Naive thymus-derived CD4-positive, alpha-beta T cell (primary cell): ENCODE measurements around the gene CNDP2. TPM values are rescaled to one million over a fixed set of nuclear protein-coding genes. Genes with fewer than 3 reads are reported as not detected.

ENCODE experiments used
- ATAC-seq: fragments of 150-1000 bp; cut with Tn5 transposase; 2 replicates; pipeline ENCODE4 v1.10.0; 2021; ENCODE audit warnings: mild to moderate bottlenecking, moderate library complexity
- CTCF ChIA-PET: fragments of 350-600 bp; sonication (Branson Sonifier 250); formaldehyde crosslinking; loops from one replicate; lab custom pipeline; 2021; ENCODE audit warnings: antibody characterized with exemption; lab: Charles Lee
- POLR2A ChIA-PET: fragments of 350-600 bp; sonication (Branson Sonifier 250); formaldehyde crosslinking; loops from one replicate; lab custom pipeline; 2021; ENCODE audit warnings: antibody characterized with exemption, inconsistent platforms; lab: Charles Lee
- DNase-seq, 9 donors: peaks; one replicate each; pipeline versions ENCODE4 v3.0.0 to v3.0.0-alpha.2; 2020 to 2022; ENCODE audit warnings: mixed read lengths in 1 of 9
- H3K27ac ChIP-seq: one replicate; pipeline ENCODE4 v1.7.0; 2013; ENCODE audit warnings: mild to moderate bottlenecking, low read depth, low read length, moderate library complexity
- H3K27me3 ChIP-seq, 2 donors: one replicate each; pipeline ENCODE4 v1.7.0; 2013; ENCODE audit warnings: low read length in 2 of 2, mild to moderate bottlenecking in 2 of 2, moderate library complexity in 2 of 2; ENCODE audit not compliant: control insufficient read depth in 2 of 2, insufficient read depth in 2 of 2
- H3K36me3 ChIP-seq, 3 experiments: 1 replicate in 2 of 3; 2 replicates in 1 of 3; pipeline ENCODE4 v1.7.0; 2013; ENCODE audit warnings: low read length in 3 of 3, mild to moderate bottlenecking in 3 of 3, moderate library complexity in 1 of 3; ENCODE audit not compliant: insufficient read depth in 3 of 3, control insufficient read depth in 2 of 3
- H3K4me1 ChIP-seq, 2 donors: one replicate each; pipeline ENCODE4 v1.7.0; 2013; ENCODE audit warnings: low read length in 2 of 2, mild to moderate bottlenecking in 2 of 2, moderate library complexity in 1 of 2; ENCODE audit not compliant: control insufficient read depth in 2 of 2, insufficient read depth in 2 of 2
- H3K4me3 ChIP-seq: 2 replicates; pipeline ENCODE4 v1.7.0; 2013; ENCODE audit warnings: mild to moderate bottlenecking, low read length
- H3K9me3 ChIP-seq, 3 experiments: 1 replicate in 2 of 3; 2 replicates in 1 of 3; pipeline ENCODE4 v1.7.0; 2013; ENCODE audit warnings: low read length in 3 of 3; ENCODE audit not compliant: control insufficient read depth in 2 of 3
- H3K27ac Mint-ChIP-seq, 9 donors: one replicate each; pipeline ENCODE4 v1.8.0; 2020 to 2022; ENCODE audit warnings: mixed read lengths in 9 of 9, mild to moderate bottlenecking in 8 of 9, moderate library complexity in 5 of 9, inconsistent platforms in 2 of 9
- H3K27me3 Mint-ChIP-seq, 5 donors: one replicate each; pipeline ENCODE4 v1.8.0; 2021 to 2022; ENCODE audit warnings: mixed read lengths in 5 of 5, mild to moderate bottlenecking in 1 of 5
- H3K36me3 Mint-ChIP-seq, 5 donors: one replicate each; pipeline ENCODE4 v1.8.0; 2020 to 2022; ENCODE audit warnings: mixed read lengths in 5 of 5, mild to moderate bottlenecking in 3 of 5, inconsistent platforms in 1 of 5
- H3K4me1 Mint-ChIP-seq, 7 donors: one replicate each; pipeline ENCODE4 v1.8.0; 2020 to 2022; ENCODE audit warnings: mixed read lengths in 7 of 7, mild to moderate bottlenecking in 3 of 7, inconsistent platforms in 1 of 7
- H3K4me3 Mint-ChIP-seq, 10 donors: one replicate each; pipeline ENCODE4 v1.8.0; 2020 to 2022; ENCODE audit warnings: mild to moderate bottlenecking in 10 of 10, mixed read lengths in 10 of 10, moderate library complexity in 6 of 10, inconsistent platforms in 2 of 10
- H3K9me3 Mint-ChIP-seq, 11 donors: one replicate each; pipeline ENCODE4 v1.8.0; 2020 to 2022; ENCODE audit warnings: mixed read lengths in 11 of 11, mild to moderate bottlenecking in 4 of 11, inconsistent platforms in 1 of 11, moderate library complexity in 1 of 11
- intact Hi-C, 2 donors: fragments of 100-400 bp; cut with micrococcal nuclease; formaldehyde crosslinking; loops; one replicate each; pipeline ENCODE4 v1.15.1; 2023
- polyA plus RNA-seq, 2 donors: library from polyadenylated mRNA; unstranded; fragments of 300-500 nt; fragmentation: Illumina TruSeq; gene quantifications; one replicate each; pipeline ENCODE4 v1.2.3, GENCODE V29; 2021
- total RNA-seq, 6 experiments: library from RNA in 5 of 6; stranded (reverse) in 5 of 6; gene quantifications; 1 replicate in 5 of 6; 2 replicates in 1 of 6; pipeline ENCODE4 v1.2.3 and lab custom pipeline; 2021 to 2026

The CNDP2 gene
- total and polyA plus RNA-seq, 7 experiments from 2014 or later = 87.7 to 169 (median 141) TPM

- no peak overlapping the region for H3K27ac Mint-ChIP-seq
- intact Hi-C loops = no loop called here
- CTCF ChIA-PET = no interaction called here
- no peak for ATAC-seq
- Histone ChIP-seq H3K9me3 (no peaks in the 10 kb centered on the region), H3K27ac (no peak overlapping the region), H3K36me3 (no peaks in the 10 kb centered on the region), H3K27me3 (no peaks in the 10 kb centered on the region), H3K4me3 (no peak overlapping the region), H3K4me1 (no peaks in the 10 kb centered on the region)
- no peak overlapping the region for H3K4me3 Mint-ChIP-seq
- H3K9me3 Mint-ChIP-seq = peaks cover 0 to 4% (median 0%) of the 10 kb centered on the region in 11 donors
- no peaks in the 10 kb centered on the region for H3K4me1 Mint-ChIP-seq
- DNase-seq = no peak
- H3K36me3 Mint-ChIP-seq = no peaks in the 10 kb centered on the region
- peaks cover 0 to 11% (median 5%) of the 10 kb centered on the region in 5 donors for H3K27me3 Mint-ChIP-seq
- POLR2A ChIA-PET = no interaction called here
These were observed 37.5 kb downstream of the CNDP2 start for GRCh38 chr18:74533666-74534065.

- H3K4me1 ChIP-seq = no peaks in the 10 kb centered on the region
- DNase-seq (no peak), ATAC-seq (no peak)
- Mint-ChIP-seq H3K27me3 (peaks cover 0 to 8% (median 5%) of the 10 kb centered on the region in 5 donors), H3K9me3 (peaks cover 0 to 4% (median 0%) of the 10 kb centered on the region in 11 donors), H3K4me3 (no peak within 1 kb of the TSS), H3K36me3 (no peaks in the 10 kb centered on the region), H3K27ac (no peak within 1 kb of the TSS), H3K4me1 (no peaks in the 10 kb centered on the region)
- H3K9me3 ChIP-seq = no peaks in the 10 kb centered on the region
- H3K4me3 ChIP-seq = no peak within 1 kb of the TSS
- H3K27me3 ChIP-seq = no peaks in the 10 kb centered on the region
- CTCF ChIA-PET = interaction anchor here (0.6 kb wide), 1 partner anchor 483 kb away, joined by 3 read pairs; no protein-coding TSS in a partner anchor
- H3K36me3 ChIP-seq = no peaks in the 10 kb centered on the region
- H3K27ac ChIP-seq = no peak within 1 kb of the TSS
- POLR2A ChIA-PET = no interaction called here
- intact Hi-C loops = no loop called here
These were observed 38.2 kb downstream of the CNDP2 start, which contains the start of gene CNDP1 for GRCh38 chr18:74534150-74534969. TSS of gene CNDP1 (plus strand) at chr18:74534500. CDS start at chr18:74534668, 168 bp downstream.

- POLR2A ChIA-PET = no interaction called here
- no peaks in the 10 kb centered on the region for H3K4me1 Mint-ChIP-seq
- no peaks in the 10 kb centered on the region for H3K9me3 ChIP-seq
- H3K36me3 ChIP-seq = no peaks in the 10 kb centered on the region
- intact Hi-C loops = no loop called here
- CTCF ChIA-PET = interaction anchor here (0.6 kb wide), 1 partner anchor 484 kb away, joined by 3 read pairs; no protein-coding TSS in a partner anchor
- no peak overlapping the region for H3K27ac ChIP-seq
- no peaks in the 10 kb centered on the region for H3K27me3 ChIP-seq
- H3K4me3 ChIP-seq = no peak overlapping the region
- DNase-seq (no peak), ATAC-seq (no peak)
- H3K27ac Mint-ChIP-seq = no peak overlapping the region
- H3K4me1 ChIP-seq = no peaks in the 10 kb centered on the region
- no peak overlapping the region for H3K4me3 Mint-ChIP-seq
- H3K27me3 Mint-ChIP-seq = peaks cover 0 to 8% (median 5%) of the 10 kb centered on the region in 5 donors
- no peaks in the 10 kb centered on the region for H3K36me3 Mint-ChIP-seq
- H3K9me3 Mint-ChIP-seq = peaks cover 0 to 4% (median 0%) of the 10 kb centered on the region in 11 donors
These were observed 39.0 kb downstream of the CNDP2 start for GRCh38 chr18:74534981-74535649.

GRCh38 chr18:74539289-74539688 lies 43.1 kb downstream of the CNDP2 start:
- H3K36me3 ChIP-seq = no peaks in the 10 kb centered on the region
- H3K27ac Mint-ChIP-seq = no peak overlapping the region
- no peak overlapping the region for H3K4me3 Mint-ChIP-seq
- DNase-seq (no peak), ATAC-seq (no peak)
- no peaks in the 10 kb centered on the region for H3K9me3 ChIP-seq
- H3K36me3 Mint-ChIP-seq = no peaks in the 10 kb centered on the region
- POLR2A ChIA-PET = no interaction called here
- peaks cover 0 to 8% (median 0%) of the 10 kb centered on the region in 5 donors for H3K27me3 Mint-ChIP-seq
- peaks cover 0 to 4% (median 0%) of the 10 kb centered on the region in 11 donors for H3K9me3 Mint-ChIP-seq
- H3K27me3 ChIP-seq = no peaks in the 10 kb centered on the region
- H3K4me3 ChIP-seq = no peak overlapping the region
- H3K4me1 ChIP-seq = no peaks in the 10 kb centered on the region
- intact Hi-C loops = no loop called here
- CTCF ChIA-PET = no interaction called here
- no peak overlapping the region for H3K27ac ChIP-seq
- no peaks in the 10 kb centered on the region for H3K4me1 Mint-ChIP-seq

DNA sequence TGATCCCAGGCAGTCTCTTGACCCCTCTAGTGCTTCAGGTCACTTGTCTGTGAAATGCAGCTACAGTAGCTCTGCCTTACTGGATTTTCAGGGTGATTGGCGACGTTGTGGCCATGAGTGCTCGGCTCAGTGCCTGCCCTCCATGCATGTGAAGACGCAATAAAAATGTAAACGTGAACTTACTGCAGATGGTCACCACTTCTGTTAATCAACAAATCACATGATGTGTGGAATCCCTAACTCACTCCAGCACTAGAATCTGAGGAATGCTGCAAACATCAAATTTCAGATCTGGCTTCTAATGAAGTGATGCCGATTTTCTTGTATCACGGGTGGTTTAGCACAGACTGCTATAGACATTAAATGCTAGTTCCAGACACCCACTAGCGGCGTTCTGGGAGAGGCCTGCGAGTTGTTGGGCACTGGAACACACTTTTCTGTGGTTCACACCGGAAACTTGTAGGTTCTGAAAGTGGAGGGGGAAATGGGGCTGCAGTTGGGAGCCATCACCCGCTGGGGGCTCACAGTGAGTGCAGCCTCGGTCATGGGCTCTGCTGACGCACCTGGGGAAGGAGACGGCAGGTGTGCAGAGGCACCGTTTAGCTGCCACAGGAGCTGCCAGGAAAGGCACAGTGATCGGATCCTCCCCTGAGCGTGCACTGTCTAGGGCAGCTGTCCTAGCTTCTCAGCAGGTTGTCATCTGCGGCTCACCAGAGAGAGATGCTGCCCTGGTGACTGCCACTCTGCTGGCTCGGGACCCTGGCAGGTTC lies 44.7 kb downstream of the CNDP2 start:
- H3K9me3 Mint-ChIP-seq = peaks cover 0 to 4% (median 0%) of the 10 kb centered on the region in 11 donors
- H3K27ac Mint-ChIP-seq = no peak overlapping the region
- peak; percentile 32 for ATAC-seq
- no peaks in the 10 kb centered on the region for H3K36me3 Mint-ChIP-seq
- H3K27me3 Mint-ChIP-seq = peaks cover 0 to 8% (median 0%) of the 10 kb centered on the region in 5 donors
- H3K4me3 ChIP-seq = no peak overlapping the region
- H3K4me1 Mint-ChIP-seq = no peaks in the 10 kb centered on the region
- no peaks in the 10 kb centered on the region for H3K9me3 ChIP-seq
- no peak for DNase-seq
- no peaks in the 10 kb centered on the region for H3K27me3 ChIP-seq
- no peak overlapping the region for H3K27ac ChIP-seq
- H3K4me1 ChIP-seq = no peaks in the 10 kb centered on the region
- H3K4me3 Mint-ChIP-seq = no peak overlapping the region
- POLR2A ChIA-PET = interaction anchor here (0.6 kb wide), 1 partner anchor 9 kb away, joined by 3 read pairs; no protein-coding TSS in a partner anchor
- no peaks in the 10 kb centered on the region for H3K36me3 ChIP-seq
- CTCF ChIA-PET = interaction anchor here (1.2 kb wide), 1 partner anchor 344 kb away, joined by 3 read pairs; no protein-coding TSS in a partner anchor
- intact Hi-C loops = no loop called here

- Mint-ChIP-seq H3K36me3 (no peaks in the 10 kb centered on the region), H3K4me3 (no peak overlapping the region), H3K4me1 (peaks cover 0 to 4% (median 0%) of the 10 kb centered on the region in 7 donors), H3K27ac (no peak overlapping the region), H3K27me3 (peaks cover 0 to 5% (median 0%) of the 10 kb centered on the region in 5 donors), H3K9me3 (peaks cover 0 to 4% (median 0%) of the 10 kb centered on the region in 11 donors)
- ChIA-PET POLR2A (no interaction called here), CTCF (no interaction called here)
- H3K4me1 ChIP-seq = no peaks in the 10 kb centered on the region
- H3K4me3 ChIP-seq = no peak overlapping the region
- no peak overlapping the region for H3K27ac ChIP-seq
- ATAC-seq = no peak
- intact Hi-C loops = no loop called here
- no peaks in the 10 kb centered on the region for H3K27me3 ChIP-seq
- no peaks in the 10 kb centered on the region for H3K36me3 ChIP-seq
- no peak for DNase-seq
- no peaks in the 10 kb centered on the region for H3K9me3 ChIP-seq
These were observed 45.8 kb downstream of the CNDP2 start for GRCh38 chr18:74541703-74542555.
